HG03354 (cell line): ENCODE data around the gene USH1G.
"Not testable (repeated sequence)": the region's sequence is repeated elsewhere in the genome, so short reads cannot be mapped to it uniquely, and the experiment has no call there.

Experiments
- ATAC-seq: cut with Tn5 transposase; IDR thresholded peaks from one replicate; pipeline ENCODE4 v1.9.1; 2021; ENCODE audit warnings: mild to moderate bottlenecking; ENCODE audit not compliant: unreplicated experiment, poor library complexity, severe bottlenecking

USH1G gene

DNA sequence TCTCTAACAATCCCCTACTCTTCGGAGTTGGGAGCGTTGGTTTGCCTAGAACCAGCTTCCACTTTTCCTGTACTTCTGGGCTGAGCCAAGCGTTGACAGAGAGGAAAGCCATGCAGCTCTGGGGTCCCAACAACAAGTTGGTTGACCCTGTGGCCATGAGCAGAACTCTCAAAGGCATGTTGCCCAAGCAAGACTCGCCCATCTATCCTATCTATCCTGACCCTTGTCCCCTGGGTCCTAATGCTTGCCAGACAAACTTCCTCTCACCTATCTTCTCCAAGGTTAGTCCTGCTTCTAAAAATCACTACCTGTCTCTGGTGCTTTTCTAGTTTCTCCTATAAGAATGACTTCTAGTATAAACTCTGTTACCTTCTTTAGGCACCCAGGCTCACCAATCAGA lies 14.0 kb downstream of the USH1G start:
- ATAC-seq, result not testable (repeated sequence)

GRCh38 chr17:74907012-74907411 lies 16.0 kb downstream of the USH1G start:
- no peak for ATAC-seq

DNA sequence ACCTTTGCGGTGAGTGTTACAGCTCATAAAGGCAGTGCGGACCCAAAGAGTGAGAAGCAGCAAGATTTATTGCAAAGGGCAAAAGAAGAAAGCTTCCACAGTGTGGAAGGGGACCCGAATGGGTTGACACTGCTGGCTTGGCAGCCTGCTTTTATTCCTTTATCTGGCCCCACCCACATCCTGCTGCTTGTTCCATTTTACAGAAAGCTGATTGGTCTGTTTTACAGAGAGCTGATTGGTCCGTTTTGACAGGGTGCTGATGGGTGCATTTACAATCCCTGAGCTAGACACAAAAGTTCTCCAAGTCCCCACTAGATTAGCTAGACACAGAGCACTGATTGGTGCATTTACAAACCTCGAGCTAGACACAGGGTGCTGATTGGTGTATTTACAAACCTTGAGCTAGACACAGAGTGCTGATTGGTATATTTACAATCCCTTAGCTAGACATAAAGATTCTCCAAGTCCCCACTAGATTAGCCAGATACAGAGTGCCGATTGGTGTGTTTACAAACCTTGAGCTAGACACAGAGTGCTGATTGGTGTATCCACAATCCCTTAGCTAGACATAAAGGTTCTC lies 16.8 kb downstream of the USH1G start:
- ATAC-seq, result not testable (repeated sequence)

DNA sequence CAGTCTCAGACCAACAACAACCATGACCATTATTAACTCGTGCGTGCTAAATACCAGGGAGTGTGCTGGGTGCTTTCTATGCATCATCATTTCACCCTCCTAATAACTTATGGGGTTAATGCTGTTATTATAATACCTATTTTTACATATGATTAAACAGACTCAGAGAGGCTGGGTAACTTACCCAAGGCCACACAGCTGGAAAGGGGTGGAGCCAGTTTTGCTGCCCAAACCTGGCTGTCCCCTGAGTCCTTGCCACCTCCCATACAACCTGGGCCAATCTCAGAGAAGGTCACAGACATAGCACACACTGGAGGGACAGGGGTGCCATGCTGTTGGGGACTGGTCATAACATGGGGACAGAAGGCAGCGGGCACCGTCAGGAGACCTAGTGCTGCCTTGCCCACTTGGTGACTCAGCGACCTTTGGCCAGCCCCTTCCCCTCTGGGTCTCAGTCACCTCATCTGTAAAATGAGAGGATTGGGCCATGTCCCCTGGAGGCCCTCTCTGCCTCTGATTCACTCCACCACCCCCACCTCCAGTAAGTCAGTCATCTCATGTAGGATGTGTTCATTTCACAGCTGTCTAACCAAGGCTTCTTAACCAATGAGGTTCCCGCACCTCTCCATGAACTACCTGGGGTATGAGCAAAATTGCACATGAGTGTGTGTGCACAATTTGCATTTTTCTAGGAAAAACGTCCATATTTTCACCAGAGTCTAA lies 18.2 kb downstream of the USH1G start:
- ATAC-seq, result no peak

DNA sequence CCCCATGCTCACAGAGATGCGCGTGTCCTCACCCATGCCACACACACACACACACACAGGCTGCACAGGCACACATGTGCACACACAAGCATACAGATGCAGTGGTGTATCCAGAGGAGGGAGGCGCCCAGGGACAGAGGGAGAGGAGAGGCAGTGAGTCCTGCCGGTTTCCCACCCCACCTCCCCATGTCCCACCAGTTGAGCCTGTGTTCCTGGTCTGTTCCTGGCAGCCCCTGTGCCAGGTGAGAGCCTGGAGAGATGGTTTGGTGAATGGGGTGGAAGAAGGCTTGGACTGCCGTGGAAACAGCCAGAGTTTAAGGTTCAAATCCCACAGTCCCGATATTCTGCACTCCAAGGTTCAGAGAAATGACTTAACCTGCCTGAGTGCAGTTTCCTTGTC lies 19.4 kb downstream of the USH1G start:
- no peak for ATAC-seq

GRCh38 chr17:74903034-74903433 lies 20.0 kb downstream of the USH1G start:
- no peak for ATAC-seq

- ATAC-seq, result no peak
Measured at GRCh38 chr17:74901353-74902135, 21.5 kb downstream of the USH1G start.

- no peak for ATAC-seq
Measured at GRCh38 chr17:74900208-74900607, 22.8 kb downstream of the USH1G start.

- ATAC-seq, result no peak
Measured at GRCh38 chr17:74898376-74898946, 24.6 kb downstream of the USH1G start.

- ATAC-seq, result no peak
Measured at GRCh38 chr17:74893936-74894671, 29.0 kb downstream of the USH1G start.

- ATAC-seq, result no peak
Measured at GRCh38 chr17:74892974-74893911, 29.8 kb downstream of the USH1G start, which contains the start of gene FADS6. FADS6 (minus strand) TSS chr17:74893633; CDS start chr17:74893595, 38 bp downstream.

GRCh38 chr17:74892013-74892841 lies 30.8 kb downstream of the USH1G start:
- no peak for ATAC-seq

DNA sequence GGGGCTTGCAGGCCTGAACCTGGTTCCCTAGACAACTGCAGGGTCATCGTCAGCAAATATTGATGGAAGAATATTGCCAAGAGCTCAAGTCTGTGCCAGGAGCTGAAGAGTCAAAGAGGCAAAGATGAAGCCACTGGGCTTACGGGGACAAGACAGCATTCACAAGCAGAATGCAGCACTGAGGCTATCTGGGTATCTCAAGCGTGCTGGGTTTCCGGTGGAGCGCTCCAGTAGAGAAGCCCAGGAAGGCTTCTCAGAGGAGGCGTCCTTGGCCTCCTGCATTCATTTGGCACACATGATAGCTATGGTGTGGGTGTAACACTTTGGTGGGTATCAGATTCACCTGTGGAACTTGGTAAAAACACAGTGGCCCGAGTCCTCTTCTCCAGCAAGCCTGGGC lies 32.5 kb downstream of the USH1G start:
- ATAC-seq, result no peak

DNA sequence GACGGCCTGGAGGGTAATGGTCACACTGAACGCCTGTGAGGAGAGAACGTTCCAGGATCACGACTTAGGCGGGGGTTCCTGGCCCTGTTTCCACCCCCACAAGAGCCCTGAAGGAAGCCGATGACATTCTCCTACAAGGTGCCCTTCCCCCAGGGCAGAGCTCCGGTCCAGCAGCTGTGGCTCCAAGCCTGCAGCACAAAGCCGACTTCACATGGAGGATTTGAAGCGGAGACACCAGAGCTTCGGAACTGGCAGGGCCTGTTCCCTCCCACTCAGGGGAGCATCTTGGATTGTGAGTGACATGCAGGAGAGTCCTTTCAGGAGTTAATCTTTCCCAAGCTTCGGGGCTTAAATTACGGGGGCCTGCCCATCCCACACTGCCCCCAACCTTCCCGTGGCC lies 34.6 kb downstream of the USH1G start:
- no peak for ATAC-seq

DNA sequence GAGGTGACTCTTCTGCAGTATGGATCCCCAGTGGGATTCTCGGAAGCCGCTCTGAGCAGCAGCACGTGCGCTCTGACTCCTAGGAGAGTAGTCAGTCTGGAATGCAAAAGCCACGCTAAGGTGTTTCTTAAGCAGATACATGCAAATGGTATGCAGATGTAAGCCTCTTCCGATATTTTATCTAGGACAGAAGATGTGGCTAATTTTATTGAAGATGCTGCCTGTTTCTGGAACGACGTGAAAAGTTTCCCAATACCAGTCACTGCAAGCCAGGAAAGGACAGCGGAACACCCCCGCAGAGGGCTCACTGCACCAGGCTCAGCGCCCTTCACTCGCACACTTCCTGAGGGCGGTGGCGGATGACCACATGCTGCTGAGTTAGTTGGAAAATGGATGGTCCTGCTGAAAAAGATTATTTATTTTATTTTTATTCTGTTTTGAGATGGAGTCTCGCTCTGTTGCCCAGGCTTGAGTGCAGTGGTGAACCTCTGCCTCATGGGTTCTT lies 39.8 kb downstream of the USH1G start:
- no peak for ATAC-seq

DNA sequence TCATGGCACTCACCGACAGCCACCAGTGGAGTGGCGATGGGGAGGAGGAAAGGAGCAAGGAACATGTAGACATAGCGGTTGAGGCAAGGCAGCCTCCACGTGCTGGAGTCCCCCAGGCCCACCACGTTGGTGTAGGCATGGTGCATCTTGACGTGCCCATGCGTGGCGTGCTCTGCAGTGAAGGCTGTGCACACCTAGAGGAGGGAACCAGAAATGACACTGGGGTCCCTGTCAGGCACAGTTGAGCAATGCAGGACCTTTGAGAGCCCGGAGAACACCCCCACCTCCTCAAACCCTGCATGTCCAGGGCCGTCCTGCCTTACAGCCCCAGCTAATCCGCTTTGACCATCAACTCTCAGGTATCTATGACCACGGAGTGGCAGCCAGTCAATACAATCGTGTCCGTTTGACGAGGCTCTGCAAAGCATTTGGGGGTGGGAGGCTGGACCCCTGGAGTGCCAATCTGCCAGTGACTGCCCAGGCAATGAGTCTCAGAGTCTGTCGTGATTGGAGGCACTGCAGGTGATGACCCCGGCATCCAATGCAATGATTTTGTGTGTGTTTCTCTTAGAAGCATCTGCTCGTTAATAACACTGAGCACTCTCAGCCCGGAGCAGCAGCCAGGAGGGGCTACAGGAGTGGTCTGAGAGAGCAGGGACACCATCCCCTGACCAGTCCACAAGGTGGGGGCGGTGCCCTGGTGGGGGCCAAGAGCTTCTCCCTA lies 40.4 kb downstream of the USH1G start:
- no peak for ATAC-seq

DNA sequence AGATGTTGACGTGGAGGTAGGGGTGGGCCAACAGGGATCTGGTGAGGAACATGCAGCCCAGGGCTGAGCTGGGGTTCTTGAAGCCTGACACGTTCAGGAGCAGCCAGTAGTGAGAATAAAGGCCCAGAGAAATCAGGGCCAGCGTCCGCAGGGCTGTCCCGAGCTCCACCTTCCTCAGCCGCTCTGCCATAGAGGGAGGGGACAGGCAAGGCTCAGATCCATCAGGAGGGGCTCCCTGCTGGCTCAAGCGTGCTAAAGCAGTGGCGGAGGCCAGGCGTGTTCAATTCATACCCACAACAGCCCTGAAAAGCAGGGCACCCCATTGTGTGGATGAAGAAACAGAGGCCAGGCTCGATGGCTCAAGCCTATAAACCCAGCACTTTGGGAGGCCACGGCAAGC lies 42.0 kb downstream of the USH1G start:
- ATAC-seq, result no peak
